Suppressor macrophage (primary cell): Measurements from ENCODE around the gene PPP1R14B.

Experiments used
- DNase-seq, 4 experiments: peaks; one replicate each; pipeline ENCODE4 v3.0.0-alpha.2; 2020 to 2022

Gene PPP1R14B

DNA sequence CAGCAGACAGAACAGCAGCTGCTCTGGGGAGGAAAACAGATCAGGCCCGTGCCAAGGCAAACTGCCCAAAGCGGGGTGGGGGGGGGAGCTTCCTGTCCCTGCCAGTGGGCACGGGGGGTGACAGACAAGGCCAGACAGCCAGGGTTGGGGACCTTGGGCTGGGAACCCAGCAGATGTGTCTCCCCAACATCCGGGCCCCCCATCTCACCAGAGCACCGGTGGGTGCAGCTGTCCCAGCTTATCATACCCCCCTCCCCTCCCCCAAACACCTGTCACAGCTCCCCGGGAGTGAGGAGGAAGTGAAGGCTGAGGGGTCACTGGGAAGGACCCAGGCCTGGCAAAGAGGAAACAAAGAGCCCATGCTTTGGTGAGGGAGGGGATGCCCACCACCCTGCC lies 1.3 kb downstream of the PPP1R14B start:
- peak in 2 of 4 experiments; percentile 33 to 40 for DNase-seq

DNA sequence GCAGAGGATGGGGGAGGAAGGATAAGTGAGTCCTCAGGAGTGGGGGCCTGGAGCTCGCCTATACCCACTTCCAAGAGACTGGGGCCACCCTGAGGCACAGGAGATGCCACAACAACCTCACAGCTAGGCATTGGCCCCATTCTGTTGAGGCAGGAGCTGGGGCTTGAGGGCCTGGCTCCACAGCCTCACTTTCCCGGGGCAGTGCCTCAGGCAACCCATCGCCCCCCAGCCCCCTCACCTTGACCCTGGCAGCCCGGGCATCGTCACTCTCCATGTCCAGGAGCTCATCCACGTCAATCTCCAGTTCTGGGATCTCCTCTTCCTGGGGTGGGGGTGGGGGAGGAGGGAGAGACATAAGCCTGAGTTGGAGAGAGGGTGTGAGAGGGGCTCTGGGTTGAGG lies 1.8 kb downstream of the PPP1R14B start:
- DNase-seq = no peak

DNA sequence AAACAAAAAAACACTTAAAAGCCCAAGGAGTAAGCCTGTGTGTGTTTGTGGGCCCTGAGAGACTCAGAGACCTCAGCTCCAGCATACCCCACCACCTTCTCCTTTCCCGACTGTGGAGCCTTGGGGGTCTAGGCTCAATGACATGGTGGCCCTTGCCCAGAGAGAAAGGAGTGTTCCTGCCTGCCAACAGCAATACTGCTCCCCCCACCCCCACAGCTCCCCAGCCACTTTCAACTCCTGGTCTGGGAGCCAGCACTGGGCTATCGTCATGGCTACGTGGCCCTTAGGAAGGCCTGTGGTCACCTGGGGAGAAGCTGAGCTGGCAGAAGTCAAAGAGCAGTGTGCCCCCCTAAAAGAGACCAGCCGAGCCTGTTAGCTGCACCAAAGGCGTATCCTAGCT lies 2.6 kb downstream of the PPP1R14B start:
- no peak for DNase-seq

DNA sequence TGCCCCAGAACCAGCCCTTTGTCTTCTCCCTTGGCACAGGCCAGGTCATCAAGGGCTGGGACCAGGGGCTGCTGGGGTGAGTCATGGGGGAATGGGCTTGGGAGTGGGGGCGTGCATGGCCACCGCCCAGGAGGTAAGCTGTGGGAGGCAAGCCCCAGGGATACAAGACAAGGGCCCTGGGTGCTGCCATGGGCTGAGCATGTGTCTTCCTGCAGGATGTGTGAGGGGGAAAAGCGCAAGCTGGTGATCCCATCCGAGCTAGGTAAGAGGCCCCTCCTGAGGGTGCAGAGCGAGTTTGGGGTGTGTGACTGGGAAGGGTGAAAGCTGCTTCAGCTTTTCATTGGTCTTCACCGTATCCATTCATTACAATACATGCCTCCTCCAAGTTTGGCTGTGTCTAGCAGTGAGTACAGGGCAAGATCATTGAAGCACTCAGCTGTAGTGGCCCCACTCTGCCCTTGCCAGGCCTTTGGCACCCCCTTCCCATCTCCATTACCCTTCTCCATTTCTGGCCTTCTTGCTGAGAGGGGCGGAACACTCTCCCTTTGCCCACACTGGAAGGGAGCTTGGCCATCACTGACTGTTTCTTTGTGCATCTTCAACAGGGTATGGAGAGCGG lies 3.4 kb downstream of the PPP1R14B start:
- no peak for DNase-seq

DNA sequence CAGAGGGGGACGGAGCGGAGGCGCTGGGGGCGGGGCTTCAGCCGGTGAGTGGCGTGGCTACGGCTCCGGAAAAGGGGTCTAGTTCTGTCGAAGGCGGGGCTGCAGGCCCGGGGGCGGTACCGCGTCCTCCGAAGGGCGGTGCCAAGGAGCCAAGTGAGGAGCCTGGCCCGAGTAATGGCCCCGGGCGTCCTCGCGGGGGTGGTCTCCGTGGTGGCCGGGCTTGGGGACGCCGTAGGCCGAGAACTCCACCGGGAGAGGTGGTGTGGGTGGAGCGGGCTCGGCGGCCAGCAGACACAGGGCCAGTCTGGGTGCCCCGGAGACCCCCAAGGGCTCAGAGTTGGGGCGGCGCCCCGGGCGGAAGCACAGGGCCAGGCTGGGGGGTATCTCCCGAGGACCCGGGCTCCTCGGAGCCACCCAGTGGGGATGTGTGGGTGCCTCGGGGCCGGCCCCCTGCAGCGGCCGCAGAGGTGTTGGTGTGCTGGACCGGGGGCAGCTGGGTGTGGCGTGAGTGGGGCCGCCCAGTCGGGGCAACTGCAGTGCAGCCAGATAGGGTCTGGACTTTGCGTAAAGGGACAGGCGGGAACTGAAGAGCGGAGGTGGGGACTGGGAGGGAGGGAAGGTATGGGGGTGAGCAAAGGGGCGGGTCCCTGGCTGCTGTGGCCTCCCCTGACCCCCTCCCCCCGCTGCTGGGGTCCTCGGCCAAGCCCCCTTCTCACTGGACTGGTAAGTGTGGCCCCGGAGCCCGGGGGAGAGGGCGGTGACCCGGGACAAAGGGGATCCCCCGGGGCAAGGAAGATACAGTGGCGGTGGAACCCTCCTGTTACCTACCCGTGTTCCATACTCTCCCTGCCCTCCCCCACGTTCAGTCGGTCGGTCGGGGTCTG lies 5.0 kb downstream of the PPP1R14B start:
- peak; percentile 47 to 100 (median 65) for DNase-seq

DNA sequence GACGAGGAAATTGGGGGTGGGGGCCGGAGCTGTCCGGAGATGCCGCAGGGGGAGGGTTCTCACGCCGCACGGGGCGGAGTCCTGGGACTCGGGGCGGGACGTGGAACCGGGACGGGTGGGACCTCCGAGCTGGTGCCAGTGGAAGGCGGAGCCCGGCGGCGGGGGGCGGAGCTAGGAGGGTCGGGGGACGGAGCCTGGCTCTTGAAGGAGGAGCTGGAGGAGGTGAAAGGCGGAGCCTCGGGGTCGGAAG lies 5.6 kb downstream of the PPP1R14B start:
- peak in 3 of 4 experiments; percentile 100 for DNase-seq

- DNase-seq = peak; percentile 99 to 100 (median 100)
These were observed 6.1 kb downstream of the PPP1R14B start, which contains the start of gene FKBP2 for GRCh38 chr11:64240435-64241240. Gene FKBP2 (plus strand): TSS chr11:64241095. CDS start chr11:64242388, 1,293 bp downstream.

DNA sequence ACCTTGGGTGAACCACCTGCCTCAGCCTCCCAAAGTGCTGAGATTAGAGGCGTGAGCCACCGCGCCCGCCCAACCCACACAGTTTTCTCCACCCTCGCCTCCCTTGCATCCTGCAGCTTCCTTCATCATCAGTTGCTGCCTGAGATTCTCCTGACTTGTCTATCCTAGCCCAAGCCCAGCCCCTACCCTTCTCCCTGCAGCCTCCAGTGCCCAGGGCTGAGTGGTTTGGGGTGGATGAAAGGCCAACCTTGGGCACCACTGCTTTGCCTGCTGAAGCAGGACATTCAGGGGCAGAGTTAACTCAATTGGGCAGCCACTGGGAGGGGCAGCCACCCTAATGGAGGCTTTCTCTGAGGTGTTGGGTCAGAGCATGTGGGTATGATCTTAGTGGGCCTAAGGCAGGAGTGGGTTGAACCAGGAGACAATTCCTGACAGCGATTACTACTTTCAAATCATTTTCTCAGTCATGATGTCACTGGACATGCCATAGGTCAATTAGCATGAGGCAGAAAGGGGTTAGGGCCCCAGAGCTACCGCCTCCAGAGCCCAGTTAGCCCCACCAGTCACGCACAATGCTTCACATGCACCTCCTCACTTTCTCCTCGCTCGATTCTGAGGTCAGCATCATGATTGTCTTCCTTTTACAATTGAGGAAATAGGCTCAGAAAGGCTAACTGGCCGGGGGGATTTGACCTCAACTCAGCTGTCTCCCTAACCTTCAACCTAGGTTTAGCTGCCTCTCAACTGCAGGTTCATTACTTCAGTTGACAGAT lies 6.9 kb downstream of the PPP1R14B start:
- peak; percentile 95 to 99 (median 97) for DNase-seq

GRCh38 chr11:64238999-64239398 lies 7.7 kb downstream of the PPP1R14B start:
- DNase-seq = peak; percentile 77 to 85 (median 82)

DNA sequence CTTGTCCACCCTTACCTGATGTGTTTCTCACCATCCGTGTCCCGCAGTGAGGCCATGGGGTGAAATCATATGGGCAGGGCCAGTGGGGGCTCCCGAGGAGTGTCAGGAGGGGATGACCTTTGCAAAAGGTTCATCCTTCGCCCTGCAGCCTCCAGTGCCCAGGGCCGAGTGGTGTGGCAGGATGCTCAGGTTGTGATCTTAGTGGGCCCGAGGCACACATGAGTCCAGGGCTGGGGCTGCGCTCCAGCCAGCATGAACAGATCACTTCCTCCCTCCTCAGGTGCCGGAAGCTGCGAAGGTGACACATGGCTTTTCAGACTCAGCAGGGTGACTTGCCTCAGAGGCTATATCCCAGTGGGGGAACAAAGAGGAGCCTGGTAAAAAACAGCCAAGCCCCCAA lies 8.7 kb downstream of the PPP1R14B start:
- no peak for DNase-seq

DNA sequence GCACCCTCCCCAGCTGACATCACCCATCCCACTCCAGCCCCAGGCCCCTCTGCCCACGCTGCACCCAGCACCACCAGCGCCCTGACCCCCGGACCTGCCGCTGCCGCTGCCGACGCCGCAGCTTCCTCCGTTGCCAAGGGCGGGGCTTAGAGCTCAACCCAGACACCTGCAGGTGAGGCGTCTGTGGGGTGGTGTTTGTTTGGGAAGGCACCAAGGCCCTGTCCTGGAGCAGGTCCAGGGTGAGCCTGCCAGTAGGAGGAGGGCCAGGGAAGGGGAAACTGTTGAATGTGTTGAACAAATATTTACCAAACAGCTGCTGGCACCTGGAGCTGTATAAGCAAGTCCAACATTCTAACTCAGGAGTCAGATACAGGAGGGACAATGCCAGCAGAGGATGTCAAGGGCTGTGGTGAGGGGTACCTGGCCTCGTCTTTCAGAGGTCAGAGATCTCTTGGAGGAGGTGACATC lies 9.2 kb downstream of the PPP1R14B start:
- DNase-seq = no peak

- no peak for DNase-seq
These were observed 11.1 kb downstream of the PPP1R14B start for GRCh38 chr11:64235437-64236161.

DNA sequence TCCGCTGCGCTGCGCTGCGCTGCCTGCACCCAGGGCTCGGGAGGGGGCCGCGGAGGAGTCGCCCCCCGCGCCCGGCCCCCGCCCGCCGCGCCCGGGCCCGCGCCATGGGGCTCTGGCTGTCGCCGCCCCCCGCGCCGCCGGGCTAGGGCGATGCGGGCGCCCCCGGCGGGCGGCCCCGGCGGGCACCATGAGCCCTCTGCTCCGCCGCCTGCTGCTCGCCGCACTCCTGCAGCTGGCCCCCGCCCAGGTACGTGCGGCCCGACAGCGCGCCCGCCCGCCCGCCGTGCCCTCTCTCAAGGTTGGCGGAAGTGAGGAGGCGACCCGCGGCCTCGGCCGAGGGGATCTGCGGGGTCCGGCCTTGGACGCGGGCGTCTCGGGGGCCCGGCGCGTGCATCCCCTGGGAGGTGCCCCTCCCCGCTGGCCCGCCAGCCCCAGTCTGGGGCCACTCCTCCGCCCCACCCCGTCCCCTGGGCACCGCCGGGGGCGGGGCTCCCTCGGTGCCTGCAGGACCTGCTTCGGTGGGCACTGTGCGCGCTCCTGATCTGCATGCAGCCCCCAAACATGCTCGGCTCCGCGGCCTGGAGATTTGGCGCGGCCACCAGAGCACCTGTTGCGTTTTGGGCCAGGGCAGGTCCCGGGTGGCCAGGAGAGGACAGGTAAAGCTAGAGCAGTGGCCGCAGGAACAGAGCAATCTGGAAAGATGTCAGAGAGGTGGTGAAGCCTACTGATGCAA lies 11.9 kb downstream of the PPP1R14B start:
- DNase-seq = peak; percentile 46 to 81 (median 64)

DNA sequence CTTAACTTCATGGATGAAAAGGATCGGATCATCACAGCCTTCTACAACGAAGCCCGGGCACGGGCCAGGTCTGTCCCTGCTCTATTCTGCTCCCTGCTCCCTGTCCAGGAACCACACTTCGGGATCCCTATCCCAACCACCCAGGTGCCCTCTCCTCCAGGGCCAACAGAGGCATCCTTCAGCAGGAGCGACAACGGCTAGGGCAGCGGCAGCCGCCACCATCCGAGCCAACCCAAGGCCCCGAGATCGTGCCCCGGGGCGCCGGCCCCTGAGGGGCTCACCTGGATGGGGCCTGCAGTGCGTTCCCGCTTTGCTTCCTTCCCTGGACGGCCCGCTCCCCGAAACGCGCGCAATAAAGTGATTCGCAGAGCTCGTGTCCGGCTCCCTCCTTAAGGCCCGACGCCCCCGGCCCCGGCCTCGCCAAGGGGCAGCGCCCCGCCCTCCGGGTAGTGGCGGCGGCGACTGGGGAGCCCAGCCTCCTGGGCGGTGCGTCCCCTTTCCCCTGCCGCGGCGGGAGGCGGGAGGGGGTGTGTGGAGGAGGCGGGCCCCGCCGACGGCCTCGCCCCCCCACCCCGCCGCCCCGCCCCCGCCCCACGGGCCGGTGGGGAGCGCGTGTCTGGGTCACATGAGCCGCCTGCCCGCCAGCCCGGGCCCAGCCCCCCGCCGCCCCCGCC lies 12.7 kb downstream of the PPP1R14B start, which contains the start of gene VEGFB:
Gene VEGFB, plus strand, starts transcription at position 672 of the 674 bp plus-strand sequence. CDS start 250 bp downstream, outside the sequence.
- peak; percentile 63 to 89 (median 76) for DNase-seq

GRCh38 chr11:64232967-64233315 lies 13.8 kb downstream of the PPP1R14B start:
- no peak for DNase-seq

- DNase-seq = no peak
These were observed 14.4 kb downstream of the PPP1R14B start for GRCh38 chr11:64232182-64232966.

- no peak for DNase-seq
These were observed 15.2 kb downstream of the PPP1R14B start for GRCh38 chr11:64231546-64231945.

DNA sequence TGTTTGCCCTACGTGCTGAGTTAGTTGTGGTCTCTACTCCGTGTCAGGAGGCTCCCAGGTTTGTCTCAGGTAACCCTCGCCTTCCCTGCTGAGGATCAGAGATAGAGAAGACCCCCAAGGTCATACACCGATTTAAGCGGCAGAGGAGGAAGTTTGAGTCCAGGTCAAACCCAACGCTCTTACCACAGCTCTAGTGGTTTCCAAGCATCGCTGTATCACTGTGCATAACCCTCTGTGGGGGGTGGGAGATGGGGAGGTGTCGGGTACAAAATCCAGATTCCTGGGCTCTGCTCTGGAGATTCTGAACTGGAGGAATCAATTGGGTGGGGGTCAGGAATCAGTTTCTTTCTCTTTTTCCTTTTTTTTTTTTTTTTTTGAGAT lies 15.8 kb downstream of the PPP1R14B start:
- DNase-seq = no peak
